Left lobe of liver (tissue), 2 donors: ENCODE measurements around the gene PNPLA6. TPM values are rescaled to one million over a fixed set of nuclear protein-coding genes. Genes with fewer than 3 reads are reported as not detected.
A peak's percentile ranks its signal among the peaks of the same experiment; 100 is the strongest.

Experiments
- ATAC-seq: fragments of 200-7000 bp; cut with Tn5 transposase; one replicate; pipeline ENCODE4 v1.9.1; 2020; ENCODE audit warnings: mild to moderate bottlenecking, moderate library complexity
- DNase-seq: peaks from one replicate; pipeline ENCODE4 v3.0.0-alpha.2; 2020; ENCODE audit warnings: low spot score
- total RNA-seq: library from RNA; stranded (reverse); gene quantifications from one replicate; pipeline ENCODE4 v1.2.1, GENCODE V29; 2021
- donor health status: DM: no; HTN: no; CAD: no; lungs with moderate emphysema.
- donor health status: DM: no; HTN: yes; CAD: no.

Gene PNPLA6
- total RNA-seq, result 57.9 TPM

GRCh38 chr19:7535047-7535997, at the start of gene PNPLA6:
Gene PNPLA6, plus strand, starts transcription at chr19:7535717. Its CDS starts 72 bp downstream, at chr19:7535789.
- DNase-seq, result peak; percentile 97
- ATAC-seq, result peak; percentile 87

DNA sequence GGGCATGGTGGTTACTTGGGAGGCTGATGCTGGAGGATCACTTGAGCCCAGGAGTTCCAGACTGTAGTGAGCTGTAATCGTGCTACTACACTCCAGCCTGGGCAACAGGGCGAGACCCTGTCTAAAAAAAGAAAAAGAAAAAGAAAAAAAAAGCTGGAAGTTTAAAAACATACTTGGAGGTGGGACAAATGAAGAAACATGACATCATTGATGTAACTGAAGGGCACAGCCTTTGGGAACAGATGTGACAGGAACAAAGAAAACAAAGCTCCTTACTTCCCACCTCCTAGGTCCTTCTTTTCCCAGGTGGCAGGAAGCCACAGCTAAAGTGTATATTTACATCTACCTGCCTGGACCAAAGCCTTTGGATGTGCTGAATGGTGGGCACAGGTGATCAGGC, 48.6 kb upstream of the PNPLA6 start:
- ATAC-seq (no peak), DNase-seq (no peak)

DNA sequence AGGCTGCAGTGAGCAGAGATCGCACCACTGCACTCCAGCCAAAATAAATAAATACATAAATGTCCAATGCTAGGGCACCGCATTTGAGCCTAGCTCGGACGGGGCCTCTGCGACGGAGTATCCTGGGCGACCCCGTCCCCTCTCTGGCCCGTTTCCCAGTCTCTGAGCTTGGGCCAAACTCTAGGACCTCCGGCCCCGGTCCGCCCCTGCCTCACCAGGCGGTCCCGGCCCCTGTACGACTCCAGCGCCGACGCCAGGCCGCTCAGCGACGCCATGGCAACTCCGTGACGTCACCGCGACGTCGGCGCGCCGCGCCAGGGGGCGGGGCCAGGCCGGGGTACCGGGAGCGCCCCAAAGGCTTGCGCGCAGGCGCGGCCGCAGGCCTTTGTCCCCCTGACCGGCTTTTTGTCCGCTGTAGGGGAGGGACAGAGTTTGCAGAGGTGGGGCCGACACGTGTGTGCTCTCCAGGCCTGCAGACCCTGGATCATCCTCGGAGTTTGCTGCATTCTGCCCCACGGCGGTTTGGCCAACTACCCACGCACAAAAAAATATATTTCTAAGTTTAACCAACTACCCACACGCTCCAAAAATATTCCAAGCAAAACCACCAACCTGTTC, 46.7 kb upstream of the PNPLA6 start, which contains the start of gene PEX11G:
TSS of gene PEX11G (minus strand) at position 300 of the 618 bp plus-strand sequence. CDS start at position 275, 25 bp downstream.
- peak; percentile 96 for DNase-seq
- ATAC-seq, result peak; percentile 88

DNA sequence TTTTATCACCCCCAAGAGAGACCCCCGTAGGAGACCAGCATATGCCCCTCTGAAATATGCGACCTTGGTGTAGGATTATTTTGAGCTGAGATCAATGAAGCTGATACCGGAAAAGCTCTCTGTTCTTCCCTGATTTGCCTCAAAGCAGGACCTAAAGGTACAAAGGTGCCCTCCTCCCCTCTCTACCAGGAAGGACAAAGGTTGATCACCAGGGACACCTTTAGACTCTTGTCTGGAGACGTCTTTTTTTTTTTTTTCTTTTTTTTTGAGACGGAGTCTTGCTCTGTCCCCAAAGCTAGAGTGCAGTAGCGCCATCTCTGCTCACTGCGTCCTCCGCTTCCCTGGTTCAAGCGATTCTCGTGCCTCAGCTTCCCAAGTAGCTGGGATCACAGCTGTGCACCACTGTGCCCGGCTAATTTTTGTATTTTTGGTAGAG, 45.9 kb upstream of the PNPLA6 start:
- no peak for DNase-seq
- peak; percentile 28 for ATAC-seq

DNA sequence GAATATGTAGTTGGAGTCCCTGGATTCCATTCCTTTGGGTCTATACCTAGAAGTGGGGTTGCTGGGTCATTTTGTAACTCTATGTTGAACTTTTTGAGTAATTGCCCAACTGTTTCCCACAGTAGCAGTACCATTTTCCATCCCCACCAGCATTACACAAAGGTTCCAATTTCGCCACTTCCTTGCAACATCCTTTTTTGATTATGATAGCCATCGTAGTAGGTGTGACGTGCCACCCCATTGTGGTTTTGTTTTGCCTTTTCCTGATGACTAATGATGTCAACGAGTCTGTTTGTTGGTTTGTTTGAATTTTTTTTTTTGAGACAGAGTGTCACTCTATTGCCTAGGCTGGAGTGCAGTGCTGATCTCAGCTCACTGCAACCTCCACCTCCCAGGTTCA, 43.4 kb upstream of the PNPLA6 start:
- ATAC-seq (no peak), DNase-seq (no peak)

DNA sequence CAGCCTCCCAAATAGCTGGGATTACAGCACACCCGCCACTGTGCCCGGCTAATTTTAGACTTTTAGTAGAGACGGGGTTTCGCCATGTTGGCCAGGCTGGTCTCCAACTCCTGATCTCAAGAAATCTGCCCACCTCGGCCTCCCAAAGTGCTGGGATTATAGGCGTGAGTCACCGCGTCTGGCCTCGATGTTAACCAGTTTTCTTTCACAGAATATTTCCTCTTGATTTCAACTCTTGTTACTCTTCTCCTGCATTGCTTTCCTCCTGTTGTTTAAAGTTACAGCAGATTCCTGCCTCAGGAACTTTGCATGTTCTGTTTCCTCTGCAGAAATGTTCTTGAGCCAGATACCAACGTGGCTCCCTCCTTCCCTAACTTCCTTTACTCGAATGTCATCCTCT, 43.0 kb upstream of the PNPLA6 start:
- DNase-seq, result no peak
- ATAC-seq, result no peak

- DNase-seq (peak; percentile 79), ATAC-seq (peak; percentile 85)
These were observed 41.0 kb upstream of the PNPLA6 start for GRCh38 chr19:7494416-7495098.

- no peak for ATAC-seq
- no peak for DNase-seq
These were observed 38.2 kb upstream of the PNPLA6 start for GRCh38 chr19:7497292-7497691.

GRCh38 chr19:7500811-7501450, 34.6 kb upstream of the PNPLA6 start:
- peak; percentile 91 for ATAC-seq

DNA sequence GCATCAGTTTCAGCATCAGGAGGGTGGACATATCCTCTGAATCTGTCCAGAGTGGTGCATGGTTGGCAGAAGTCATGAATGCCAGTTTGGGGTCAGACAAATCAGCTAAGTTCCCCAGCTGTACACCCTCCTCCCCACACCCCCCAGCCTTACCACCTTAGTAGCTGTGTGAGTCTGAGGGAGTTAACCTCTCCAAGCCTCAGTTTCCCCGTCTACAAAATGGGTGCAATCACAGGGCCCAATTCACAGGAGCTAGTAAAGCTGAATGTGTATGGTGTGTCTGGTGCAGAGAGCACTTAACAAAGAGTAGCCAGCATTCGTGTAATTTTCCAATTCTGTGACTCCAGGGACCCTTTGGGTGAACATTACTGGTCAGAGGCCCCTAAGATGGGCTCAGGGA, 33.0 kb upstream of the PNPLA6 start:
- DNase-seq (no peak), ATAC-seq (no peak)

More at GRCh38 chr19:7500811-7501450, 34.6 kb upstream of the PNPLA6 start:
- DNase-seq, result peak; percentile 66

DNA sequence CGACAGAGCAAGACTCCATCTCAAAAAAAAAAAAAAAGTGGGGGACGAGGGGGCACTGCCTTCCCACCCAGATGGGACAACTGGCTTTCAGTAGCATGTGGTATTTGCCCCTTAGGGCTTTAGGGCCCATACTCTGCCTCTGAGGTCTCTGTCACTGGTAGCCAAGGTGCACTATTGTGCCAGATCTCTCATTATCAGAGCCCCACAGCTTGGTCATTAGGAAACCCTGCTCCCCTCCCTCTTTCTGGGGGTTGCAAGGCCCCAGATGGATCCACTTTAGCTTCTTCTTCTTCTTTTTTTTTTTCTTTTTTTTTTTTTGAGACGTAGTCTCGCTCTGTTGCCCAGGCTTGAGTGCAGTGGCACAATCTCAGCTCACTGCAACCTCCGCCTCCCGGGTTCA, 30.8 kb upstream of the PNPLA6 start:
- DNase-seq (no peak), ATAC-seq (no peak)

DNA sequence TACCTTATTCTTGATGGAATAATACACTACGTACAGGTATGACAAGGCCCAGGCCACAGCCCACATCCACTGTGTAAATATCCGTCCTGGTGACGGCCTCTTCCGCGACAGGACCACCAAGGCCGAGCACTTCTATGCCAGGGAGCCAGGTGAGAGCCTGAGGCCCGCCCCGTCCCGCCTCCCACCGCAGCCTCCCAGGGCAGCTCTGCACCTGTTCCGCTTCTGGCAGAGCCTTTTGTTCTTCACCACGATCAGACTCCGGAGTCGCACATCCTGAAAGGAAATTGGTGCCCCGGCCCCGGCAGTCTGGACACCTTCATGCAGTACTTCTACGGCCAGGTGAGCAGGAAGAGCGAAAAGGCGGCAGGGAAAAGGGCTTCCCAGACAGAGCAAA, 30.2 kb upstream of the PNPLA6 start:
- DNase-seq, result no peak

GRCh38 chr19:7505682-7506384, 29.7 kb upstream of the PNPLA6 start:
- ATAC-seq (peak; percentile 49), DNase-seq (no peak)

More for the DNA sequence above, 30.2 kb upstream of the PNPLA6 start:
- no peak for ATAC-seq

- ATAC-seq (peak; percentile 82), DNase-seq (peak; percentile 72)
These were observed 28.9 kb upstream of the PNPLA6 start for GRCh38 chr19:7506385-7507328.

GRCh38 chr19:7507884-7508283, 27.6 kb upstream of the PNPLA6 start:
- DNase-seq, result no peak

GRCh38 chr19:7509625-7510024, 25.9 kb upstream of the PNPLA6 start:
- ATAC-seq, result peak; percentile 28
- no peak for DNase-seq

More at GRCh38 chr19:7507884-7508283, 27.6 kb upstream of the PNPLA6 start:
- ATAC-seq, result peak; percentile 46

- ATAC-seq, result no peak
These were observed 23.1 kb upstream of the PNPLA6 start for GRCh38 chr19:7512400-7512851.

GRCh38 chr19:7513809-7514642, 21.5 kb upstream of the PNPLA6 start:
- DNase-seq, result no peak
- no peak for ATAC-seq

More at GRCh38 chr19:7512400-7512851, 23.1 kb upstream of the PNPLA6 start:
- no peak for DNase-seq
